ENCODE data around the gene PTGR2.

- TF ChIP-seq CTCF (conservative IDR thresholded peaks at IDR 0.05) (no peak), EZH2 (IDR thresholded peaks at IDR 0.05; ENCODE audit: low read depth) (no peak)
Measured at GRCh38 chr14:73916324-73916723, 64.7 kb downstream of the PTGR2 start.
